ENCODE data around the gene ZNF282. TPM values are rescaled to one million over a fixed set of nuclear protein-coding genes. Genes with fewer than 3 reads are reported as not detected.
A peak's percentile ranks its signal among the peaks of the same experiment; 100 is the strongest.

ZNF282 gene
- total RNA-seq, result 17.9 TPM

- peak; percentile 61 to 77 (median 66) for TF ChIP-seq CTCF (IDR thresholded peaks at IDR 0.05)
- H3K27ac ChIP-seq, result peak within 1 kb of the TSS; percentile 80 to 95
- intact Hi-C loops (cut with DNase I), result loop anchor here (5.0 to 10.0 kb wide), 4 partner anchors 48 to 519 kb away; partner anchors contain the start of genes PDIA4, ZNF398 and ZNF425
Measured at GRCh38 chr7:149195180-149196150, at the start of gene ZNF282. TSS of gene ZNF282 (plus strand) at chr7:149195546. CDS start at chr7:149195590, 44 bp downstream.

GRCh38 chr7:149147072-149147751 lies 48.1 kb upstream of the ZNF282 start, which contains the start of gene ZNF398:
TSS of gene ZNF398 (plus strand) at chr7:149147453. CDS start at chr7:149147743, 290 bp downstream.
- Histone ChIP-seq H3K4me1 (peaks cover 0 to 14% of the 10 kb centered on the region in 2 donors), H3K36me3 (no peaks in the 10 kb centered on the region), H3K4me3 (peak within 1 kb of the TSS; percentile 90 to 96), H3K27ac (peak within 1 kb of the TSS; percentile 80 to 92), H3K27me3 (no peaks in the 10 kb centered on the region), H3K9me3 (no peaks in the 10 kb centered on the region)
- DNase-seq (ENCODE audit: low spot score in 2 of 2), result peak in 1 of 2 donors; percentile 85
- peak; percentile 48 to 77 (median 49) for TF ChIP-seq CTCF (IDR thresholded peaks at IDR 0.05)
- intact Hi-C loops (cut with DNase I), result loop anchor here (1.0 to 5.0 kb wide), 6 partner anchors 21 to 160 kb away; partner anchors contain the start of genes PDIA4, ZNF282, ZNF425 and ZNF783

More at GRCh38 chr7:149195180-149196150, at the start of gene ZNF282:
- Histone ChIP-seq H3K27me3 (no peaks in the 10 kb centered on the region), H3K36me3 (peaks cover 23 to 24% of the 10 kb centered on the region in 2 donors), H3K4me1 (peaks cover 20 to 22% of the 10 kb centered on the region in 2 donors), H3K9me3 (no peaks in the 10 kb centered on the region), H3K4me3 (peak within 1 kb of the TSS; percentile 79 to 98)
- DNase-seq (ENCODE audit: low spot score in 2 of 2), result peak; percentile 56 to 96

- H3K4me3 ChIP-seq, result peak overlapping the region; percentile 90 to 96
- peak in 1 of 2 donors; percentile 83 for DNase-seq (ENCODE audit: low spot score in 2 of 2)
- H3K9me3 ChIP-seq, result no peaks in the 10 kb centered on the region
- H3K36me3 ChIP-seq, result no peaks in the 10 kb centered on the region
- intact Hi-C loops (cut with DNase I), result loop anchor here (1.0 to 5.0 kb wide), 6 partner anchors 22 to 161 kb away; partner anchors contain the start of genes PDIA4, ZNF282, ZNF425 and ZNF783
- peak overlapping the region; percentile 80 to 92 for H3K27ac ChIP-seq
- H3K27me3 ChIP-seq, result no peaks in the 10 kb centered on the region
- no peak for TF ChIP-seq CTCF (IDR thresholded peaks at IDR 0.05)
- H3K4me1 ChIP-seq, result peaks cover 0 to 14% of the 10 kb centered on the region in 2 donors
Measured at GRCh38 chr7:149147752-149148653, 47.3 kb upstream of the ZNF282 start.

GRCh38 chr7:149150981-149151380 lies 44.4 kb upstream of the ZNF282 start:
- Histone ChIP-seq H3K36me3 (peaks cover 13 to 19% of the 10 kb centered on the region in 2 donors), H3K4me1 (peaks cover 0 to 14% of the 10 kb centered on the region in 2 donors), H3K27ac (no peak overlapping the region), H3K4me3 (no peak overlapping the region), H3K9me3 (no peaks in the 10 kb centered on the region), H3K27me3 (no peaks in the 10 kb centered on the region)
- intact Hi-C loops (cut with DNase I), result no loop called here
- DNase-seq (ENCODE audit: low spot score in 2 of 2), result no peak
- no peak for TF ChIP-seq CTCF (IDR thresholded peaks at IDR 0.05)

Measured in ascending aorta (tissue), 2 donors.